GM21390 (cell line): ENCODE data around the gene HEXIM2.

Source experiments
- ATAC-seq: cut with Tn5 transposase; IDR thresholded peaks from one replicate; pipeline ENCODE4 v1.9.1; 2021; ENCODE audit not compliant: unreplicated experiment

Gene HEXIM2

GRCh38 chr17:45143767-45144198, 17.9 kb upstream of the HEXIM2 start:
- no peak for ATAC-seq

- no peak for ATAC-seq
Measured at GRCh38 chr17:45144199-45145034, 17.3 kb upstream of the HEXIM2 start.

- ATAC-seq, result no peak
Measured at GRCh38 chr17:45145035-45145389, 16.7 kb upstream of the HEXIM2 start.

GRCh38 chr17:45146166-45146565, 15.5 kb upstream of the HEXIM2 start:
- no peak for ATAC-seq

GRCh38 chr17:45146592-45146889, 15.1 kb upstream of the HEXIM2 start:
- no peak for ATAC-seq

GRCh38 chr17:45146890-45147580, 14.6 kb upstream of the HEXIM2 start:
- no peak for ATAC-seq

- ATAC-seq, result no peak
Measured at GRCh38 chr17:45147581-45148182, 14.0 kb upstream of the HEXIM2 start.

GRCh38 chr17:45148183-45149036, 13.3 kb upstream of the HEXIM2 start, which contains the start of gene HEXIM1:
Gene HEXIM1 (plus strand): TSS chr17:45148475. CDS start chr17:45149191, 716 bp downstream.
- peak; percentile 56 for ATAC-seq

GRCh38 chr17:45149037-45149668, 12.5 kb upstream of the HEXIM2 start:
- ATAC-seq, result peak; percentile 33

- no peak for ATAC-seq
Measured at GRCh38 chr17:45149669-45150664, 11.7 kb upstream of the HEXIM2 start.

- ATAC-seq, result no peak
Measured at GRCh38 chr17:45150911-45151809, 10.5 kb upstream of the HEXIM2 start.

GRCh38 chr17:45155029-45155428, 6.6 kb upstream of the HEXIM2 start:
- no peak for ATAC-seq

- no peak for ATAC-seq
Measured at GRCh38 chr17:45155483-45155882, 6.2 kb upstream of the HEXIM2 start.

GRCh38 chr17:45156242-45156641, 5.4 kb upstream of the HEXIM2 start:
- ATAC-seq, result no peak

- peak; percentile 21 for ATAC-seq
Measured at GRCh38 chr17:45160447-45161287, 1.0 kb upstream of the HEXIM2 start.

GRCh38 chr17:45162025-45162687, 481 bp downstream of the HEXIM2 start:
- ATAC-seq, result no peak

- ATAC-seq, result no peak
Measured at GRCh38 chr17:45164734-45165269, 3.1 kb downstream of the HEXIM2 start.
